Activated naive CD8-positive, alpha-beta T cell treated with anti-CD3 and anti-CD28 coated beads, Interleukin-2, amount 50 U/mL, for 16 hours (primary cell): ENCODE data around the gene ATOH8.

Experiments used
- DNase-seq: peaks from one replicate; pipeline ENCODE4 v3.0.0-alpha.2; 2020; ENCODE audit warnings: low read depth, low spot score

Gene ATOH8

GRCh38 chr2:85754313-85755095 lies 713 bp downstream of the ATOH8 start:
- no peak for DNase-seq

DNA sequence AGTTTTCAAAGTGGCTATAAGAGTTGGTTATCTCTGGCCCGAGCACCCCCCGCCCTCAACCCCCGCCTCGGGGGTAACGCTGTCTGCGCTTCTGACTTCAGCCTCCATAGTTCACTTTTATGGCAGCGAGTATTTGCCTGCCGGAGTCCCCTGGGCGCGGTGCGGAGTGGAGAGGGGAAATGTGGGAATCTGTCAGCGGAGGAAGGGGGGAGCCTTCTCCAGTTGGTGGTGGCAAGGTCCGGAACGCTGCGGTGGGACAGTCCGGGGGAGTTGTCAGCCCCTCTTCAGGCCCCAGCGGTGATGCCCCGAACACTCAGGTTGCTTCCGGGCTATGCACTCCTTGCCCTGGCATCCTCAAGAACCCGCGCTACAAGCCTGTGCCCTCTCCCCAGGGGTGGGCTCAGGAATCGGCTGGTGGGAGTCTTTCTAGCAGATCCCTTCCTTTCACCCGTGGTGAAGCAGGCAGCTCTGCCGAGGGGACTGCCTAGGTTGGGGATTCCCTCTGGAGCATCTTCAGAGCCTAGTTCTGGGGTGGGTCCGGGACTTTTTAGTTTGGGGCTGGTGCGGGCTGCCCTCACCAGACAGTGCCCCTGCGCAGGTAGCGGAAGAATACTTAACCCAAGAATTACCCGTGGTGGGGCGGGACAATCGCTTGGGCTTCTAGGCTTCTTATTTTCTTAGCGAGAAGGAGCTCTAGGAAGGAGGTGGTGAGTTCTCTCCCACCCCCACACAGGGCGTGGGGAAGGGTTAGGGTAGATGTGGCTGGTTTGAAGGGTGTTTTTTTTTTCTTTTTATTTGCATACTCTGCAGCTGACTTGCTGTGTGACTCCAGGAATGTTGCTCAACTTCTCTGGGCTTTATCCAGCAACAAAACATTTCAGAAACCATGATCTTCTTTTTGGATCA lies 1.6 kb downstream of the ATOH8 start:
- DNase-seq, result no peak

DNA sequence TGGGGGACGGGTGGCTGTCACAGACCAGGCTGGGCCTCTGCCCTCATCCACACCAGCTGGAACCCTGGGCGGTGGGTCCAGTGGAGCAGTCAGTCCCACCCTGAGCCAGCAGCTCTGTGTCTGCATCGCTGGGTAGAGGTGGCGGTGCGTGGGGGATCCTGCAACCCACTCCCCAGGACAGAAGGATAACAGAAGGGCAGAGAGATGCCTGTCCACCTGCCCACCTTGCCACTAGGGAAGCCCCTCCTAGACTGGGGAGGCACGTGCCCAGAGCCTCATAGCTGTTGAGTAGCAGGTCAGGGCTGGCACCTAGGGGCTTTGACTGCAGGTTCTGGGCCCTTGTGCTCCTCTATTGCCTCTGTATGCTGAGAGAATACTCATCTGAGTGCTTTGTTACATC lies 2.4 kb downstream of the ATOH8 start:
- DNase-seq, result no peak

DNA sequence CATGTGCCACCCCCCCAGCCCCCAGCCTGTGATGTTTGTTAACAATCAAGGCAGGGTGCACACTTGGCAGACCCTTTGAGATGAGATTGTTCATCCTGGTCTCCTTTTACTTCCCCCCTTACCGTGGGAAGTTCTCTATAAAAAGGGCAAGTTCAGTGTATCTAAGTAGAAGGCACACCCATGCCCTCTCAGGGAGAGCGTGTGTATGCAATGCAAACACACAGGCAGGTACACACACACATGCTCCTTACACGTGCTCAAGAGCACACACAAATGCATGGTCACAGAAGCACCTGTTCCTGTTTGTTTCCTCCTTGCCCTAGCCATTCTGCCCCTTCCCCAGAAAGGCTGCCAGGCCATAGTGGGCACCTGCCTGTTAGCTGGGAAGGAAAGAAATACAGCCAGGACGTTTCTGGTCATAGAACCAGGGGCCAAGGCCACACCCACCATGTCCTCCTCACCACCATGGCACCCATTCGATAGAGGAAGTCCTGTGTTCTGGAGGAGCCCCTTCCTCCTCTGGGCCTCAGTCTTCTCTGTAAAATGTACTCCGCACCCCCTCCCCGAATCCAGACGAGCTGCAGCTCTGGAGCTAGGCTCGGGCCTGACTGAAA lies 3.1 kb downstream of the ATOH8 start:
- no peak for DNase-seq

DNA sequence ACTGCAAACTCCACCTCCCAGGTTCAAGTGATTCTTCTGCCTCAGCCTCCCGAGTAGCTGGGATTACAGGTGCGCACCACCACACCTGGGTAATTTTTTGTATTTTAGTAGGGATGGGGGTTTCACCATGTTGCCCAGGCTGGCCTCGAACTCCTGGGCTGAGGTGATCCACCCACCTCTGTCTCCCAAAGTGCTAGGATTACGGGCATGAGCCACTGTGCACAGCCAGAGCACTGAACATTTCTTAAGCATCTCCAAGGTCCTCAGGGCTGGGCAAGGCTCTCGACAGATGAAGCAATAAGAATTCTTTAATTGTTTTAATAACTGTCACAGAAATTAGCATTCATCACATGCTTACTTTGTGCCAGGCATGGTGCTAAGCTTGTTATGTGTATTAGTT lies 4.1 kb downstream of the ATOH8 start:
- no peak for DNase-seq

GRCh38 chr2:85758361-85759256 lies 4.8 kb downstream of the ATOH8 start:
- DNase-seq, result no peak

DNA sequence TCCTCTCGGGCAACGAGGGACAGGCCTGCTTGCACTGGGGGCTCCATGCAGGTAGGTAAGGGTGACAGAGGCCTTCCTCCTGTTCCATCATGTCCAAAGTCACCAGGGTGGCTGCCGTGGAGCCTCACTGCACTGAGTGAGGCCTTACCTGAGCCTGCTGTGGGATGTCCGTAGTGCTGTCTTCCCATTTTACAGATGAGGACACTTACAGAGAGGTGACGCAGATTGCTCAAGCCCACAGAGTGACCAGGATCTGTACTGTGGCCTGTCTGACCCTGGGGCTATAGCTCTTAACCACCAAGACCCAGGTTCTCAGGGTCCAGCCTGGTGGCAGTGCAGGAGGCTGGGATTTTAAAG lies 5.4 kb downstream of the ATOH8 start:
- DNase-seq, result no peak

- no peak for DNase-seq
Measured at GRCh38 chr2:85760371-85760770, 6.6 kb downstream of the ATOH8 start.

DNA sequence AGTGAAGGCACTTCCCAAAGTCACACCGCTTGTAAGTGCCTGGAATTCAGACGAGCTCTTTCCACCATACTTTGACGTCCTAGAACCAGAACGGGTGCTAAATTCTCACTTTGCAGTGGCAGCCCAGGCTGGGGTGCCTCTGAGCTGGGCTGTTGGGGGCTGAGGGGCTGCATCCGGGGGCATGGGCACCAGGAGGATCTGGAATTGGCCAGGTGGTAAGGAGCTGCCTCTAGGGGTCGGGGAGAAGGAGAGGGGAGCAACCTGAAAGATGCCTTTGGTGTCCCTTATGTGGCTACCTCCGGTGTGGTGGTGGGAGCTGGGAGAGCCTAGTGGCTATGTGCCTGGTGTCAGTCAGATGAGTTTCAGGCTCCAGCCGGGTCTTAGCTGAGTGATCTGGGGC lies 7.1 kb downstream of the ATOH8 start:
- DNase-seq, result no peak

GRCh38 chr2:85761512-85761944 lies 7.7 kb downstream of the ATOH8 start:
- DNase-seq, result no peak

- no peak for DNase-seq
Measured at GRCh38 chr2:85761946-85762345, 8.2 kb downstream of the ATOH8 start.

- DNase-seq, result no peak
Measured at GRCh38 chr2:85763132-85763531, 9.3 kb downstream of the ATOH8 start.

DNA sequence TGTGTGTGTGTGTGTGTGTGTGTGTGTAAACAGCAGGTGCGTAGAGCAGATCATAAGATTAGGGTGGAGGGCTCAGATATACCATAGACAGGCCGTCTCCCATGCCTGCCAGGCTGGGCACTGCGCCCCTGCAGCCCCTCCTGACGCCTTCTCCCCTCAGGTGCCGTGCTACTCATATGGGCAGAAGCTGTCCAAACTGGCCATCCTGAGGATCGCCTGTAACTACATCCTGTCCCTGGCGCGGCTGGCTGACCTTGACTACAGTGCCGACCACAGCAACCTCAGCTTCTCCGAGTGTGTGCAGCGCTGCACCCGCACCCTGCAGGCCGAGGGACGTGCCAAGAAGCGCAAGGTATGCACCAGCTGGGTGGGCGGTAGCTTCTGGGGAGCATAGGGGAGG lies 10.0 kb downstream of the ATOH8 start:
- DNase-seq, result no peak

DNA sequence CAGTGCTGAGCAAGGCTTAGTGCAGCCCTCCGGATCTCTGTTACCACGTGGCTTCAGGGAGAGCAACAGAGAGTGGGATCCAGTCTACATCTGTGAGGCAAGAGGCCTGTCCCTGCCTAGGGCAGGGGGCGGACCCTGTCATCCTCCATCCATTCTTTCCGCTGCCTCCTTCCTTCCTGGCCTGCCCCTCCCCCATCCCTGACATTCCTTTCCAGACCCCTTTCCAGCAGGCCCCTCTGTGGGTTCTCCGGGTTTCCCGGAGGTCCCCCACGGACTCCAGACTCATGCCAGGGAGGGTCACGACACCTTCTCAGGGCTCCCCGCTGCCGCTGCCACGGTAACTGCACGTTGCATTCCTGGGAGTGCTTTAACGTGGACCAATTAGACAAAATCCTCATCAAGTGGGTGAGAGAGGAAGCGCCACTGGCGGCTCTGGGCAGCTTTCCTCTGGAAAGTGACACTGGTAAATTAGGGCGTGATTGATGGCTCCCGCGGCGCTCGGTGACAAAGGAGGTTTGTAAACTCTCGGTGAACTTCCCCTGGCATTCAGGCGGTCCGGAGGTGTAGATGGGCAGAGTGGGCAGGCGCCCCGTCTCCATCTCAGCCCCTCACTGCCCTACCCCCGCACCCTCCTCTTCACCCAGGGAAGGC lies 11.4 kb downstream of the ATOH8 start:
- DNase-seq, result no peak

DNA sequence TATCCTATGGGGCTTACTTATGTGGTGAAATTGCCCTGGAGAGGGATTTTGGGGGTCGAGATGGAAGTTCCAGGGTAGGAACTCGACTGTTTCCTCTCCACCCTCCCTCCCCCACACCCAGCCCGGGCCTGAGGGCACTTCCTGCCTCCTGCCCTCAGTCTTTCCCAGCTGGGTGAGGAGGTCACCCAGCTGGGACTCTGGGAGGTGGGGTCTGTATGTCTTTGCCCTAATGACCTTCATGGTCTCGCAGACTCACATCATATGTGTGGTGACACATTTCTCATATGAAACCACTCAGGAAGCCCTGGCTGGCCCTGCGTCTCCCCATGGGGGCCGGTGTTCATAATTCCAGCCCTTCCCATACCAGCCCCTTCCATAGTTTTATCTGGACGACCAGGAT lies 12.4 kb downstream of the ATOH8 start:
- DNase-seq, result no peak

DNA sequence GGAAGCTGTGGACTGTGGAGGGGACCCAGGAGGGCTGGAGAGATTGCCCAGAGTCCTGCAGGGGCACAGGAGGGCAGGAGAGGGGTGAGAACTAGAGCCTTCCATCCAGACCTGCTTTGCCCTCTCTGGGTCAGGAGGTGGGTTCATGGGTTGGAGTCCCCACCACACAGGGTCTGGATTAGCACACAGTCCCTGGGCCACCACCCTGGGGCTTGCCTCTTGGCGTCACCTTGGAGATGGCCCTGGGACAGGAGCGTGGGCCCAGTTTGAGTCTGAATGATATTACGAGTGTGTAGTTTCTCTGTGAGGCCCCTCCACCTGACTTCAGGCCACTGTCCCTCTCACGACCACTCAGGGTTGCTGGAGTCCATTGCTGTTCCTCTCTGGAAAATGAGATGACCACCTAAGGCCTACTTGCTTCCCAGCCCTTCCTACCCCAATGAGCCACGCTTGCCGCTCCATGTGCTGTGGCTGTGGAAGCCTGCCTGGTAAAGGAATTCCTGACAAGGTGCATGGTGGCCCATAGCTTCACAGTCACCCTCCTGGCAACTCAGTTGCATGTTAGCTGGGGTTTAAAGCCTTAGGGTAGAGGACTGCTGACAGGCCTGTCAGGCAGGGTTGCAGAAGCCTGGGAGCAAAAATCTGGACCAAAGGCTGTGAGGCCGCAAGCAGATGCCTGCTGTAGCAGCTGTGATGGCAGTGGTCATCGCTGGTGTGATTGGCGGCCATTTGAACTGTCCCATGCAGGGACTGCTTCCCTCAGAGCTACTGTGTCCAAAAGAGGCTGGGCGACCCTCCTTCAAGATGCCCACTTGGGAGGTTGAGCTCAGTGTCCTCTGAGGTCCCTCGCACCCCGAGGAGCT lies 14.2 kb downstream of the ATOH8 start:
- DNase-seq, result no peak

DNA sequence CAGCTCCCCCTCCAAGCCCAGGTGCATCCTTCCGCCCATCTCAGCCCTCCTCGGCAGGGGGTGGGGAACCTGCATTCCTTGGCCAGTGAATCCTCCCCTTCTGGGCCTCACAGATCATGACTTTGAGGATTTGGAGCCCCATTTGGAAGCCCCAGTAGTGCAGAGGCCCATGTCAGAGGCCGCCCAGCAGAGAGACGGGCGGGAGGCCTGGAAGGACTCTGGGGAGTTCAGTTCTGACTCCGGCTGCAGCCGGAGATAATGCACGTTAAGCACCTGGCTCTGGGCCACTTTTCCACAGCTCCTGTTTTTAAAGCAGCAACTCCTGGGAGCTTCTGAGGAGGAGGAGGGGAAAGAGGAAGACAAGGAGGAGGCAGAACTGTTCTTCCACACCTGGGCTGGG lies 14.9 kb downstream of the ATOH8 start:
- DNase-seq, result no peak

DNA sequence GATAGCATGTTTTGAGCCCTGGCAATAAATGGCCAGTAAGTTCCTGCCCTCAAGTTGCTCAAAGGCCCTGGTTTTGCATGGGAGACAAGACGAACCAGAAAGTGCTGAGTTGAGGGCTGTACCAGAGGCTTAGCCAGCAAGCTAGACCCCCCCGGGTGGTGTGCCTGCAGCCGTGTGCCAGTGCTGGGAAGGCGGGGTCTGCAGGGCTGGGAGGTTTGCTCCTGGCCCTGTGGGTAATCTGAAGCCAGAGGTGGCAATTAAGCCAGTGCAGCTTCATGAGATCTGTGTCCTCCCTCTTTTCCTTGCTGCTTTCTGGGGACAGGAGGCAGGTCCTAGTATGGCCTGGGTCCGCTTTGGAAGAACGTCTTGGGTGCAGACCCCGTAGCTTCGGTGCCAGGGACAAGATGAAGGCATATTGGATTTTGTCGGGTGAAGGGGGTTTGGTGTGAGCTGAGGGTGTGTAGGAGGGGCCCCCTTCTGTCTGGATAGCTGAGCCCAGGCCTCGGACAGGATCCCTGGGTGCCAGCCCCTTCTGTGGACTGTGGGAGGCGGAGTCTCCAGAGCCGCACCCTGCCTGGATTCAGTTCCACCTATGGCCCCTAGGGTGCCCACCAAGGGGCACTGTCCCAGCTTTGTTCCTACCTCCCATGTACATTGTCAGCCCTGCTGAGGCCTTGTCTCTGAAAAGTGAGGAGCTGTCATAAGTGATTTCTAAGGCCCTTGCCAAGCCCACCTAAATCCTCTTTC lies 15.6 kb downstream of the ATOH8 start:
- no peak for DNase-seq

GRCh38 chr2:85769983-85770362 lies 16.2 kb downstream of the ATOH8 start:
- no peak for DNase-seq
